ENCODE measurements around the gene PTBP3. TPM values are rescaled to one million over a fixed set of nuclear protein-coding genes. Genes with fewer than 3 reads are reported as not detected.

Gene PTBP3
- total RNA-seq, 4 donors from 2014 or later = 33.7 to 89.1 (median 42.4) TPM

DNA sequence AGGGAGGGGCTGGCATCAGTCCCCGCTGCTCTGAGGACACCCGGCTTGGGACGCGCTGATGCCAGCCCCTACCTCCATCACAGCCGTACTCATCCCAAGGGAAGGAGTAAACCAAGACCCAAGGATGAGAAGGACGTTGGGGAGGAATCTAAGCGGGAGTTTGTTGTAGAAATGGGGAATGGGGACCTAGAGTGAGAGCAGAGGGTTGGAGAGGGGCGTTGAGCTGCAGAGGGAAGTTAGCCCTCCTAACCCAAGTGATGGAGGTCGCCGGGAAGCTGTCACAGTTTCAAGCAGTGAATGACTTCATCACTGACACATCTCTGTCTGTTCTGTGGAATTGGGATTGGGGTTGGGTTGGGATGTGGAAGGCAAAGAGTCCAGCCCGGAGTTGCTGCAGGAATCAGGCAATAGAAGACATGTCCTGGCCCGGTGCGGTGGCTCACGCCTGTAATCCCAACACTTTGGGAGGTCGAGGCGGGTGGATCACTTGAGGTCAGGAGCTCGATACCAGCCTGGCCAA, 157.6 kb downstream of the PTBP3 start:
- Histone ChIP-seq H3K9me3 (no peaks in the 10 kb centered on the region), H3K4me3 (replicated peaks in 1 of 3) (peak overlapping the region in 1 of 3 donors; percentile 68), H3K27me3 (no peaks in the 10 kb centered on the region), H3K36me3 (no peaks in the 10 kb centered on the region), H3K27ac (no peak overlapping the region), H3K4me1 (peaks cover 0 to 8% of the 10 kb centered on the region in 2 donors)
- TF ChIP-seq, protein P1, sequence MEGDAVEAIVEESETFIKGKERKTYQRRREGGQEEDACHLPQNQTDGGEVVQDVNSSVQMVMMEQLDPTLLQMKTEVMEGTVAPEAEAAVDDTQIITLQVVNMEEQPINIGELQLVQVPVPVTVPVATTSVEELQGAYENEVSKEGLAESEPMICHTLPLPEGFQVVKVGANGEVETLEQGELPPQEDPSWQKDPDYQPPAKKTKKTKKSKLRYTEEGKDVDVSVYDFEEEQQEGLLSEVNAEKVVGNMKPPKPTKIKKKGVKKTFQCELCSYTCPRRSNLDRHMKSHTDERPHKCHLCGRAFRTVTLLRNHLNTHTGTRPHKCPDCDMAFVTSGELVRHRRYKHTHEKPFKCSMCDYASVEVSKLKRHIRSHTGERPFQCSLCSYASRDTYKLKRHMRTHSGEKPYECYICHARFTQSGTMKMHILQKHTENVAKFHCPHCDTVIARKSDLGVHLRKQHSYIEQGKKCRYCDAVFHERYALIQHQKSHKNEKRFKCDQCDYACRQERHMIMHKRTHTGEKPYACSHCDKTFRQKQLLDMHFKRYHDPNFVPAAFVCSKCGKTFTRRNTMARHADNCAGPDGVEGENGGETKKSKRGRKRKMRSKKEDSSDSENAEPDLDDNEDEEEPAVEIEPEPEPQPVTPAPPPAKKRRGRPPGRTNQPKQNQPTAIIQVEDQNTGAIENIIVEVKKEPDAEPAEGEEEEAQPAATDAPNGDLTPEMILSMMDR (IDR thresholded peaks at IDR 0.05) = no peak
- TF ChIP-seq POLR2A (IDR thresholded peaks at IDR 0.05) = no peak
- WGBS, 2 donors = 57 to 70% methylated on average over 17 of the region's 17 CpGs
- DNase-seq = no peak
- intact Hi-C loops (cut with DNase I) = loop anchor here (10.0 kb wide), 1 partner anchor 149 kb away; no protein-coding TSS in a partner anchor

DNA sequence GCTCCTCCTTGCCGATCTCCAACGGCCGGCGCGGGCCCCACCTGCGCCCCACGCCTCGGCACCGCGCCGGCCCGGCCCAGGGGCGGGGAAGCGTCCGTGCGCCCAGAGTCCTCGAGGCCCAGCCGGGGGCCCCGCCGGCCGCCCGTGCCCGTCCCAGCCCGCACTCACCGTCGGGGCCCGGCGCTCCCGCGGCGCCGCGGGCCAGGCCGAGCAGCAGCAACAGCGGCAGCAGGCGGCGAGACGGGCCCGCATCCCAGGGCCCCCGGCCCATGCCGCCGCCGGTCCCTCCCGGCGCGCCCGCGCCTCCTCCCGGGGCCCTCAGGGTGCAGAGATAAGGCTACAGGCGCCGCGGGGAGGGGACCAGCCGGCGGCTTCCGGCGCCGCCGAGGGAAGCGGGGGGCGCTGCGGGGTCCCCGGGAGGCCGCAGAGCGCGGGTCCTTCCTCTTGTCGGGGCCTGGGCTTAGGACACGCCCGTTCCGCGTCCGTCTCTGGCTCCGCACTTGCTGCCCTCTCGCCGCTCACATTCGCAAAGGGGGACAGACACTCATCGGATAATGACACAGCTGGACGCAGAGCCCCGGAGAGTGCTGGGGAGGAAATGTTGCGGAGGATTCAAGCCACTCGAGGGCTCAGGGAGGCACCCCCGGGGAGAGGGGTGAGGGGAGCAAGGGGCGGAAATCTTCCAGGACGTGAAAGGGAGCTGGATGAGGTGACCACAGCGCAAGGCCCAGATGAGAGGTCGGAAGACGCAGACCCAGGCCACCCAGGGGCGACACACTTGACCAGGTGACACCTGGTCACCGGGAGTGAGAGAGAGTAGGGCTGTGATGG, 158.2 kb downstream of the PTBP3 start, which contains the start of gene SUSD1:
Gene SUSD1, minus strand, starts transcription at position 333 of the 831 bp plus-strand sequence. Its CDS starts 62 bp downstream, at position 271.
- Histone ChIP-seq H3K4me3 (replicated peaks in 1 of 3) (peak within 1 kb of the TSS in 2 of 3 donors; percentile 60 to 68), H3K27me3 (no peaks in the 10 kb centered on the region), H3K9me3 (no peaks in the 10 kb centered on the region), H3K27ac (no peak within 1 kb of the TSS), H3K36me3 (no peaks in the 10 kb centered on the region), H3K4me1 (peaks cover 1 to 15% of the 10 kb centered on the region in 2 donors)
- intact Hi-C loops (cut with DNase I) = loop anchor here (10.0 kb wide), 1 partner anchor 150 kb away; no protein-coding TSS in a partner anchor
- WGBS, 2 donors = 4 to 7% methylated on average over 14 to 24 of the region's 88 CpGs
- peak; percentile 27 to 28 for DNase-seq
- no peak for TF ChIP-seq POLR2A (IDR thresholded peaks at IDR 0.05)
- TF ChIP-seq, protein P1 (IDR thresholded peaks at IDR 0.05) = no peak

GRCh38 chr9:112174222-112174964, 159.0 kb downstream of the PTBP3 start:
- no peaks in the 10 kb centered on the region for H3K27me3 ChIP-seq
- 6 to 12% methylated on average over 19 to 31 of the region's 42 CpGs for WGBS, 2 donors
- H3K4me3 ChIP-seq (replicated peaks in 1 of 3) = peak overlapping the region in 2 of 3 donors; percentile 60 to 68
- H3K4me1 ChIP-seq = peaks cover 5 to 19% of the 10 kb centered on the region in 2 donors
- H3K27ac ChIP-seq = no peak overlapping the region
- intact Hi-C loops (cut with DNase I) = loop anchor here (10.0 kb wide), 1 partner anchor 150 kb away; no protein-coding TSS in a partner anchor
- no peaks in the 10 kb centered on the region for H3K36me3 ChIP-seq
- TF ChIP-seq POLR2A (IDR thresholded peaks at IDR 0.05) = no peak
- TF ChIP-seq, protein P1 (IDR thresholded peaks at IDR 0.05) = no peak
- peak; percentile 58 to 61 for DNase-seq
- no peaks in the 10 kb centered on the region for H3K9me3 ChIP-seq

DNA sequence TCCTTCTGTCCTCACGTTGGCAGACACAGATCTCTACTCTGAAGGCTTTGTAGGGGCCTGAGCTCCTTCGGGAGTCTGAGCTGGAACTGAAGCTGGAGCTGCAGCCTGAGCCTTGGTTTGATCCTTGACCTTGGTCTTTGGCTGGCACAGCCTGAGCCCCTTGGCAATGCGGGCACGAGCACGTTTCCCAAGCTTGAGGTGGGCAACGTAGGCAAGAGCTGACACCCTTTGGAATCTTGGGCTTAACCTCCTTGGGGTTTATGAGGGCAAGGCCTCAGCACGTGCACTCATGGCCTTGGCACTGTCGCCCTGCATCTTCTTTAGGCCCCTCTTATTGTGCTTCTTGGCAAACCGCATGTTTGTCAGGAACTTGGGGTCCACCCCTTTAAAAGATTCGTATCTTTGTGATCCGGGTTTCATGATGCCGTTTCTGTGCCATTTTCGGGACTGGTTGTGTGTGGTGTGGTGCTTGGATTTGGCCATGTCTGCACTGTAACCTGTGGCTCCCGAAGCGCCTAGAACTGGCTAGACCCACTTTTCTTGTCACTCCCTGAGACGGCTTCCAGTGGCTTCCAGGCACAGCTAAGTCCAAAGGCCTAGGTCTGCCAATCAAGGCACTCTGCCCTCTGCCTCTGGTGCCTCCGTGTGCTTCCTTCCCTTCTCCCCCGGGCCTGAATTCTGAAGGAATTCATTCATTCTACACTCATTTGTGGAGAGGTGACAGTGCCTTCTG, 159.8 kb downstream of the PTBP3 start:
- no peak for DNase-seq
- Histone ChIP-seq H3K4me1 (peaks cover 5 to 19% of the 10 kb centered on the region in 2 donors), H3K27me3 (no peaks in the 10 kb centered on the region), H3K36me3 (no peaks in the 10 kb centered on the region), H3K4me3 (replicated peaks in 1 of 3) (peak overlapping the region in 1 of 3 donors; percentile 68), H3K27ac (no peak overlapping the region), H3K9me3 (no peaks in the 10 kb centered on the region)
- WGBS, 2 donors = 92 to 97% methylated on average over 18 of the region's 18 CpGs
- intact Hi-C loops (cut with DNase I) = loop anchor here (10.0 kb wide), 1 partner anchor 151 kb away; no protein-coding TSS in a partner anchor
- TF ChIP-seq, protein P1 (IDR thresholded peaks at IDR 0.05) = no peak
- TF ChIP-seq POLR2A (IDR thresholded peaks at IDR 0.05) = no peak
